Retinal pigment epithelial cell (primary cell): ENCODE measurements around the gene PPM1A.

ENCODE experiments used
- DNase-seq: peaks from one replicate; pipeline ENCODE4 v3.0.0-alpha.2; 2010; ENCODE audit warnings: low read depth
- H3K4me3 ChIP-seq: 2 replicates; pipeline ENCODE4 v1.5.1; 2011; ENCODE audit warnings: mild to moderate bottlenecking, low read length, control low read depth, moderate library complexity
- TF ChIP-seq, protein P1 (sequence below): conservative IDR thresholded peaks from 2 replicates; pipeline ENCODE4 v1.5.1; 2011; ENCODE audit warnings: low read depth, low read length, control low read depth, inconsistent platforms

The PPM1A gene

DNA sequence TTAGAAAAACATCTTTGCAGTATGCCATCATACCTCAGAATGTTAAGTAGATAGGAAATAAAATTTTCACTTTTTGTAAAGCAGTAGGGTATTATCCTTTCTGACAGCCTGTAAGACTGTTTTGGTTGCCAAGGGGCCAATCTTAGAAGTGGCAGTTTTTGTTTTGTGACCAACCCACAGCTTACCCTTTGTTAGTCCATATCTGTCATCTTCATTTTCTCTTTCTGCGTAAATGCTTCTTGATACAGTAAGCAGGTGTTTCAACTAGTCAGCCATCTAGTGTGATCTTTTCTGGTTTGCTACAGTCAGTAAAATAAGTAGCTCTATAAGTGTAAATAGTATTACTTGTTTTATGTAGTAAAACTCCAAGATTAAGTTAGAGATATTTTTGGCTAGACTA is 8.8 kb downstream of the PPM1A start:
- DNase-seq, result no peak
- TF ChIP-seq, protein P1, sequence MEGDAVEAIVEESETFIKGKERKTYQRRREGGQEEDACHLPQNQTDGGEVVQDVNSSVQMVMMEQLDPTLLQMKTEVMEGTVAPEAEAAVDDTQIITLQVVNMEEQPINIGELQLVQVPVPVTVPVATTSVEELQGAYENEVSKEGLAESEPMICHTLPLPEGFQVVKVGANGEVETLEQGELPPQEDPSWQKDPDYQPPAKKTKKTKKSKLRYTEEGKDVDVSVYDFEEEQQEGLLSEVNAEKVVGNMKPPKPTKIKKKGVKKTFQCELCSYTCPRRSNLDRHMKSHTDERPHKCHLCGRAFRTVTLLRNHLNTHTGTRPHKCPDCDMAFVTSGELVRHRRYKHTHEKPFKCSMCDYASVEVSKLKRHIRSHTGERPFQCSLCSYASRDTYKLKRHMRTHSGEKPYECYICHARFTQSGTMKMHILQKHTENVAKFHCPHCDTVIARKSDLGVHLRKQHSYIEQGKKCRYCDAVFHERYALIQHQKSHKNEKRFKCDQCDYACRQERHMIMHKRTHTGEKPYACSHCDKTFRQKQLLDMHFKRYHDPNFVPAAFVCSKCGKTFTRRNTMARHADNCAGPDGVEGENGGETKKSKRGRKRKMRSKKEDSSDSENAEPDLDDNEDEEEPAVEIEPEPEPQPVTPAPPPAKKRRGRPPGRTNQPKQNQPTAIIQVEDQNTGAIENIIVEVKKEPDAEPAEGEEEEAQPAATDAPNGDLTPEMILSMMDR, result no peak
- H3K4me3 ChIP-seq, result no peak overlapping the region

DNA sequence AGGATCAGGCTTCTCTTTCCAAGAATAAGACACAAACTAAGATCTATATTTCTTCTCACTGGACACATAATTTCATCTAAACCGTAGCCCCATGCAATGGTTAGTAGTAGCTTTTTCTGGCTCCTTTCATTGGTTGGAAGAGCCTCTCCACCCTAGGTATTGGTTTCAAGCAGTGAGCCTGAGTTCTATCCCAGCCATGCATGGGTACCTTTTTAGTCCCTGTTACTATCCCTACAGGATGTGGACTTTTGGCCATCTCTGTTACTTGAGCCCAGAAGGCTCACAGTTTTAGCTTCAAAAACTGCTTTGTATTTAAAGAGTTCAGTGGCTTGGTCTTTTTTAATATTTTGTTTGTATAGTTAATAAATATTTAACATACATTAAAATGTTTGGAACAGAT is 16.1 kb downstream of the PPM1A start:
- DNase-seq, result no peak
- TF ChIP-seq, protein P1, result no peak
- no peak overlapping the region for H3K4me3 ChIP-seq

DNA sequence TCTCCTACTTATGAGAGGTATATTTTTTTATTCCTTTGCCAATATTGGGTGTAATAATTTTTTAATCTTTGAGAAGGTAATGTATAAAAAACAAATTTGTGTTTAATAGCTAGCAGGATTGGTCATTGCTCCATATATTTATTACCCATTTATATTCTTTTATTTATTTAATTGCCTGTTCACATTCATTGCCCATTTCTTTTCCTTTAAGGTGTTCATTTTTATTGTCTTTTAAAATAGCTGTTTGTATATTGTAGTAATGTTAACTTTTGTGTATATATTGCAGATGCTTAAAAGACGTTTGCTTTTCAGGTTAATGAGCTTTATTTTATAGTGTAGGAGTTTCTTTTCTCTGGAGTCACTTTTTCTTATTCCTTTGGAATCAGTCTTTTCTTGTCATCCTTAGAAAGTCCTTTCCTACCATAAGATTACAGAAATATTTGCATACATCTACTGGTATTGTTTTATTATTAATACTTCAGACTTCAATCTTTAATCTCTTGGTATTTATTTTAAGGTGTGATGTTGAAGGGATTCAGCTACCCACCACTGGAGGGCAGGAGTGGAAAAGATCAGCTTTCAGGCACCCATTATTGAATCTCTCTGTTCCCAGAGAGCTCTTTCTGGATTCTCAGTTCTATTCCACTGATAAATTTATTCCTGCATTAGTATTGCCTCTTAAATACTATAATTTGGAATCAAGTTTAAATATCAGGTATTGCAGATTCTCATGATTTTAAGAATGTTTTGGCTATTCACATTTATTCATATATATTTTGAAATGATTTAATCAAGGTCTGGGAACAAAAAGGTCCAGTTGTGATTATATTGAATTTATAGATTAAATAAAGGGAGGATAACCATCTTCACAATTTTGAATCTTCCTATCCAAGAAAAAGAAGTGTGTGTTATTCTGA is 17.3 kb downstream of the PPM1A start:
- no peak overlapping the region for H3K4me3 ChIP-seq
- DNase-seq, result no peak
- TF ChIP-seq, protein P1, result peak; percentile 57

DNA sequence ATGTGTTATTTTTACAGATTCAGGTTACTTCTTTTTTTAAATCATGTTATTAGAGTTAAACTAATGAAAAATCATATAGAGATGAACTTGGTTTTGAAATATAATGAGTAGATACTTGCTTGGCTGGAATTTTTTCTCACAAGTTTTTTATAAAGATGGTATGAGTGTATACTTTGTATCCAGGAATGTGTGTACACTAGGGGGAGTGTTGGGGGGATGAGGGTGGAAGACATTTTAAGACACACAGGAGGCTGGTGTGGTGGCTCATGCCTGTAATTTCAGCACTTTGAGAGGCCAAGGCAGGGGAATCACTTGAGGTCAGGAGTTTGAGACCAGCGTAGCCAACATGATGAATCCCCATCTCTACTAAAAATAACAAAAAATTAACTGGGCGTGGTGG is 23.2 kb downstream of the PPM1A start:
- TF ChIP-seq, protein P1, result peak; percentile 14
- H3K4me3 ChIP-seq, result no peak overlapping the region
- DNase-seq, result no peak

DNA sequence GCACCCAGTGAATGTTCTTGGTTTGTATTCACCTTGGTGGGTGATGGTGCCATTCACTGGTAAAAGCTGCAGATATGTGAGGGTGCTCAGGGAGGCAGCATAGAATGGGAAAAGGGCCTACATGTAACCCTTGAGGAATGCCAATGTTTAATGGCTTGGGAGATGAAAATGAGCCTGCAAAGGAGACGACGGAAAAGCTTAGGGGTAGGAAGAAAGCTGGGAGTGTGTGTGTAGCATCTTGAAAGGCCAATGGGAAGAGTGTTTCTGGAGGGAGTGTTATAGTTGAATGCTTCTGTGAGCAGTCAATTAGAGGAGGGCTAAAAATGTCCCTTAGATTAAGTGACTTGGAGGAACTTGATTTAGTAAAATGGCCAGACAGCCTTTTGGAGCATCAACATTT is 24.9 kb downstream of the PPM1A start:
- TF ChIP-seq, protein P1, result no peak
- no peak for DNase-seq
- H3K4me3 ChIP-seq, result no peak overlapping the region

DNA sequence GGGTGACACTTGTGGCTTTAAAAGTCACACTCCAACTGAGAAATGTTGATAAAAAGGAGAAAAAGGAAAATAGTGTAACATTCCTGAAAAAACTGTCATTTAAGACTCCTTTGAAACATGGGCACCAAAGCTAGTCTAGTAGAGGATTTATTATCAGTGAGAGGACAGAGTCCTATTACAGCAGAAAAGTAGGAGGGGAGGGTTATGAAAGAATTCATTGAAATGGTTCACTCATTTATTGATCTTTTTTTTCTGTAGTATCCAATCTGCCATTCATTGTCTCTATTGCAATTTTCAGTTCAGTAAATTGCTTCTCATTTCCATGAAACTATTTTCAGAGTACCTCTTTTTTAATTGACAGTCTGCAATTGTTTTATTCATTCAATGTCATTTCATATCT is 25.4 kb downstream of the PPM1A start:
- no peak overlapping the region for H3K4me3 ChIP-seq
- TF ChIP-seq, protein P1, result no peak
- DNase-seq, result no peak

DNA sequence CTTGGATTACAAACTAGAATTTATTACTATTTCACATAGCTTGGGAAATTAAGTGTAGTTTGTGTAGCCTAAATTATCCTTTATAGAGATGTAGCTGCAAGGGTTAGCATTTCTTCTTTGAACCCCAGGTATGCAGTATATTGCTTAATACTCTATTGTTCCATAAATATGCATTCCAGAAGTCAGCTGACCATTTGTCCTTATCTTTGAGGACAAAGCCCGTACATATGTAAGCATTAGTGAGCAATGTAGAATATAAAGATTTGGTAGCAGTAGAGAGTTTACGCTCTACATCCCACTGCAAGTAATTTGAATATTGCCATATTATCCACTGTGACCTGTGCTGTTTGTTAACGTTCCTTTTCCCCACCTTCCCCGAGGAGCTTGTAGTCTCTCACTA is 26.9 kb downstream of the PPM1A start:
- no peak overlapping the region for H3K4me3 ChIP-seq
- TF ChIP-seq, protein P1, result no peak
- no peak for DNase-seq
